Tibial artery (tissue), 4 donors: Measurements from ENCODE around the gene CRHR2.

Source experiments
- DNase-seq, 2 donors: peaks; one replicate each; pipeline ENCODE4 v3.0.0-alpha.2; 2019
- H3K27ac ChIP-seq, 2 donors: fragments of 200-600 bp; sonication (generic) in 1 of 2; 1 replicate in 1 of 2; 2 replicates in 1 of 2; pipeline ENCODE4 v1.5.1; 2018 to 2019; ENCODE audit warnings: mild to moderate bottlenecking in 1 of 2
- H3K27me3 ChIP-seq, 2 donors: fragments of 200-600 bp; sonication (generic) in 1 of 2; one replicate each; pipeline versions ENCODE4 v1.5.1 to v1.6.0; 2016 to 2019
- H3K36me3 ChIP-seq, 3 donors: fragments of 200-600 bp; sonication (generic) in 2 of 3; one replicate each; pipeline ENCODE4 v1.5.1; 2016 to 2019; ENCODE audit warnings: mild to moderate bottlenecking in 2 of 3
- H3K4me1 ChIP-seq, 4 donors: fragments of 200-600 bp; sonication (generic) in 2 of 4; 1 replicate in 3 of 4; 2 replicates in 1 of 4; pipeline ENCODE4 v1.5.1; 2016 to 2019
- H3K4me3 ChIP-seq, 2 donors: fragments of 200-600 bp; sonication (generic) in 1 of 2; 1 replicate in 1 of 2; 2 replicates in 1 of 2; pipeline ENCODE4 v1.5.1; 2018 to 2019; ENCODE audit warnings: mild to moderate bottlenecking in 2 of 2
- H3K9me3 ChIP-seq, 3 donors: fragments of 200-600 bp; sonication (generic) in 1 of 3; one replicate each; pipeline ENCODE4 v1.5.1; 2016 to 2019
- intact Hi-C: fragments of 100-400 bp; cut with DNase I; formaldehyde crosslinking; loops from one replicate; pipeline ENCODE4 v1.15.0; 2023; ENCODE audit warnings: low total_unique reads
- TF ChIP-seq, protein P1 (sequence below), 2 experiments: fragments of 200-600 bp in 1 of 2; fragments of 450-650 bp in 1 of 2; IDR thresholded peaks; one replicate each; pipeline ENCODE4 v1.5.1; 2017 to 2019; ENCODE audit warnings: antibody characterized with exemption in 2 of 2, mild to moderate bottlenecking in 1 of 2, moderate library complexity in 1 of 2

Gene CRHR2

DNA sequence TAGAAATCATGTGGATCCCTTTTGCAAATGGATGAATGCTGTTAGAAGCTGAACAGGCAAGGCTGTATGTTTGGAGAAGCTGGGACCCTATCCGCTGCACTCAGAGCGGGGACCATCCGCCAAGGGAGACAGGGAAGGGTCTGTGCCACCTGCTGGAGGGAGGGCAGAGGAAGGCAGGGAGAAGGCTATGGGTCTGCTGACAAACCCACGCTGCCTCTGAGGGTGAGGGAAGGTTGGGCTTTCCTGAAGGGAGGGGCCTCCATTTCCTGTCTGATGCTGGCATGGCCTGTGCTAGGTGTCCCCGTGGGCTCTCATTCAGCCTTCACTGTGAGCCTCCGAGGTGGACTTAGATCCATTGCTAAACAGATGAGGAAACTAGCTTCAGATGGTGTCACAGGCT lies 5.3 kb upstream of the CRHR2 start:
- Histone ChIP-seq H3K27me3 (peaks cover 0 to 41% of the 10 kb centered on the region in 2 donors), H3K4me1 (peaks cover 0 to 2% (median 2%) of the 10 kb centered on the region in 4 donors), H3K36me3 (no peaks in the 10 kb centered on the region), H3K4me3 (no peak overlapping the region), H3K9me3 (no peaks in the 10 kb centered on the region), H3K27ac (no peak overlapping the region)
- DNase-seq, result no peak
- intact Hi-C loops, result no loop called here
- TF ChIP-seq, protein P1, sequence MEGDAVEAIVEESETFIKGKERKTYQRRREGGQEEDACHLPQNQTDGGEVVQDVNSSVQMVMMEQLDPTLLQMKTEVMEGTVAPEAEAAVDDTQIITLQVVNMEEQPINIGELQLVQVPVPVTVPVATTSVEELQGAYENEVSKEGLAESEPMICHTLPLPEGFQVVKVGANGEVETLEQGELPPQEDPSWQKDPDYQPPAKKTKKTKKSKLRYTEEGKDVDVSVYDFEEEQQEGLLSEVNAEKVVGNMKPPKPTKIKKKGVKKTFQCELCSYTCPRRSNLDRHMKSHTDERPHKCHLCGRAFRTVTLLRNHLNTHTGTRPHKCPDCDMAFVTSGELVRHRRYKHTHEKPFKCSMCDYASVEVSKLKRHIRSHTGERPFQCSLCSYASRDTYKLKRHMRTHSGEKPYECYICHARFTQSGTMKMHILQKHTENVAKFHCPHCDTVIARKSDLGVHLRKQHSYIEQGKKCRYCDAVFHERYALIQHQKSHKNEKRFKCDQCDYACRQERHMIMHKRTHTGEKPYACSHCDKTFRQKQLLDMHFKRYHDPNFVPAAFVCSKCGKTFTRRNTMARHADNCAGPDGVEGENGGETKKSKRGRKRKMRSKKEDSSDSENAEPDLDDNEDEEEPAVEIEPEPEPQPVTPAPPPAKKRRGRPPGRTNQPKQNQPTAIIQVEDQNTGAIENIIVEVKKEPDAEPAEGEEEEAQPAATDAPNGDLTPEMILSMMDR (IDR thresholded peaks at IDR 0.05), result no peak

DNA sequence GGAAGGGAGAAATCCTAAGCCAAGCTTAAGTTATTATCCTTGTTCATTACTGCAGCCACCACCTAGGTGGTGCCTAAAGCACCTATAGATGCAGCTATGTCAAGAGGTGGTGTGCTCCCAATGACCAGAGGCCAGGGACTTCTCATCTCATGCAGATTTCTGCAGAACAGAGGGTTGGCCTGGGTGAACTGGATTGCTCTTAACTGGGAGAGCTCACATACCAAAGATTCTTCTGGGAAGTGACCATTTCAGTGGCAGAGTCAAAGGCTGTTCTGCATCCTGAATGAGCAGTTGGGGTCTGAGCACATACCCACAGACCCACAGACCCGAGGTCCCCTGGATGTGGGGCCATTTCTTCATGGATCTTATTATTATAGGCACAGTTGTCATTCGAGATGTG lies 2.1 kb upstream of the CRHR2 start:
- Histone ChIP-seq H3K36me3 (no peaks in the 10 kb centered on the region), H3K9me3 (no peaks in the 10 kb centered on the region), H3K27me3 (peaks cover 0 to 63% of the 10 kb centered on the region in 2 donors), H3K27ac (no peak overlapping the region), H3K4me1 (peaks cover 0 to 17% (median 15%) of the 10 kb centered on the region in 4 donors), H3K4me3 (no peak overlapping the region)
- intact Hi-C loops, result no loop called here
- TF ChIP-seq, protein P1 (IDR thresholded peaks at IDR 0.05), result no peak
- no peak for DNase-seq

DNA sequence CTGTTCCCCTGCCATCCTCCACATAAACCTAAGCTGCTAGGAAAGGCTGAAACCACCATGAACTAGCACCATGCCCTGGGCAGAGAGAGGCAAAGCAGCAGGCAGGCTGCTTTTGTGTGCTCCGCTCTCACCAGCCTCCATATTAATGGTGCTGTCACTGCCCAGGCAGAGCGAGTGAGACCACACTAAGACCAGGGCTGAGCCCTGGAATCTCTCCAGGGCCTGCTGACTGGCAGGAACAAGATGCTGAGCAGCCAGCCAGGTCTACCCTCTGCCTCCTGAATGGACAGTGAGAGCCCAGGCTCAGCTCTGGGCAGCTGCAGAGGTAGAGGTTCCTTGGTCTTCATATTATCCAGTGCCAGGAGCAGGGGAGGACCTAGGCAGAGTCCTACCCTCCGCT lies 1.6 kb upstream of the CRHR2 start:
- intact Hi-C loops, result no loop called here
- H3K9me3 ChIP-seq, result no peaks in the 10 kb centered on the region
- H3K36me3 ChIP-seq, result no peaks in the 10 kb centered on the region
- no peak overlapping the region for H3K27ac ChIP-seq
- peaks cover 0 to 63% of the 10 kb centered on the region in 2 donors for H3K27me3 ChIP-seq
- H3K4me1 ChIP-seq, result peaks cover 0 to 17% (median 15%) of the 10 kb centered on the region in 4 donors
- no peak for DNase-seq
- TF ChIP-seq, protein P1 (IDR thresholded peaks at IDR 0.05), result no peak
- H3K4me3 ChIP-seq, result no peak overlapping the region

DNA sequence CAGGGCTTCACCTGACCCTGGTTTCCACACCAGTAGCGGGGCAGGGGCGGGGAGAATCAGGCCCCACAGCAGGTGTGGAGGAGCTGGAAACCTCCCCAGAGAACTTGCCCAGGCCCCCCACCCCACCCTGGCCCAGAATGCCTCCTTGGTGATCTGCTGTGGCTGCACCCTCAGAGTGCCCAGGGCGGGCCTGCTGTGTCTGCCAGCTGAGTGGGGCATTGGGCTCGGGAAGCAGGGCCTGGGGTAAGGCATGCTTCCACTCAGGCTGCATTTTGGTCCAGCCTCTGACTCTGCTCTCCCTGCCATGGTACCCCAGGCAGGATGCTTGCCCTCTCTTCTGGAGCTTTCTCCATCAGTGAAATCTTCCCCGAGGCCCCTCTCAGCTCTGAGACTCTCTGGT lies 1.1 kb upstream of the CRHR2 start:
- no peak for DNase-seq
- intact Hi-C loops, result no loop called here
- H3K27ac ChIP-seq, result no peak overlapping the region
- no peaks in the 10 kb centered on the region for H3K36me3 ChIP-seq
- H3K9me3 ChIP-seq, result no peaks in the 10 kb centered on the region
- peaks cover 0 to 66% of the 10 kb centered on the region in 2 donors for H3K27me3 ChIP-seq
- H3K4me1 ChIP-seq, result peaks cover 0 to 17% (median 15%) of the 10 kb centered on the region in 4 donors
- TF ChIP-seq, protein P1 (IDR thresholded peaks at IDR 0.05), result no peak
- no peak overlapping the region for H3K4me3 ChIP-seq

DNA sequence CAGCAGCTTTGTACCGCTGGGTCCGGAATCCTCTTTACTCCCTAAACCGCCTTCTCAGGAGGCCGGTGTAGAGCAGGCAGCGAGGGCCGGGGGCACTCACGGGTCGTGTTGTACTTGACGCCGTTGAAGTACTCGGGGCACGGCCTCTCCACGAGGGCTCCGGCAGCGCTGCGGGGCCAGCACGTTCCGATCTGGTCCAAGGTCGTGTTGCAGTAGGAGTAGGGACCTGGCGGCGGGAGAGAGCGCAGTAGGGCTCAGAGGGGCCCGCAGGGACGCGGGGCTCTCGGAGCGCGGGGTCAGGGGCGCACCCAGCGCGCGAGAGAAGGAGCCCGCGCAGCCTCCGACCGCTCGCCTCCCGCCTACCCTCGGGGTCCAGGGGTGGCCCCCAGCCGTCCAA lies 443 bp downstream of the CRHR2 start:
- no peak for DNase-seq

More for the DNA sequence above, 443 bp downstream of the CRHR2 start:
- Histone ChIP-seq H3K27me3 (peaks cover 0 to 76% of the 10 kb centered on the region in 2 donors), H3K4me1 (peaks cover 0 to 17% (median 15%) of the 10 kb centered on the region in 4 donors), H3K36me3 (no peaks in the 10 kb centered on the region), H3K9me3 (no peaks in the 10 kb centered on the region), H3K4me3 (peak overlapping the region; percentile 39 to 51), H3K27ac (no peak overlapping the region)
- TF ChIP-seq, protein P1 (IDR thresholded peaks at IDR 0.05), result no peak
- intact Hi-C loops, result no loop called here
